K562 (cell line): ENCODE data around the gene HMGCL. TPM values are rescaled to one million over a fixed set of nuclear protein-coding genes. Genes with fewer than 3 reads are reported as not detected.

ENCODE experiments used
- ARID2 ChIP-seq: fragments of 450-650 bp; IDR thresholded peaks from 2 replicates; pipeline ENCODE4 v1.6.1; 2017; ENCODE audit warnings: antibody characterized with exemption, mild to moderate bottlenecking
- ATF7 ChIP-seq: fragments of 450-650 bp; IDR thresholded peaks from 2 replicates; pipeline ENCODE4 v1.7.1; 2014; ENCODE audit warnings: mild to moderate bottlenecking, moderate library complexity
- BHLHE40 ChIP-seq: IDR thresholded peaks from 2 replicates; pipeline ENCODE4 v1.6.1; 2011; ENCODE audit warnings: low read length, improper control_type of control experiment
- CBFA2T3 ChIP-seq: fragments of 450-650 bp; IDR thresholded peaks from 2 replicates; pipeline ENCODE4 v1.6.1; 2017
- CREM ChIP-seq: IDR thresholded peaks from 2 replicates; pipeline ENCODE4 v1.6.1; 2014; ENCODE audit warnings: antibody characterized with exemption, low read depth
- CSDE1 ChIP-seq, 2 experiments: fragments of 450-650 bp; IDR thresholded peaks; 2 replicates each; pipeline ENCODE4 v1.6.1; 2016; ENCODE audit warnings: mild to moderate bottlenecking in 1 of 2
- ELF4 ChIP-seq: fragments of 450-650 bp; formaldehyde crosslinking; IDR thresholded peaks from 2 replicates; pipeline ENCODE4 v1.4.0; 2022; ENCODE audit warnings: missing genetic modification characterization
- HDAC1 ChIP-seq, 2 experiments: fragments of 450-650 bp; IDR thresholded peaks; 2 replicates each; pipeline ENCODE4 v1.6.1; 2016 to 2017; ENCODE audit warnings: inconsistent platforms in 1 of 2, mild to moderate bottlenecking in 1 of 2, moderate library complexity in 1 of 2
- HMGN3 ChIP-seq: IDR thresholded peaks from 2 replicates; pipeline ENCODE4 v1.6.1; 2011; ENCODE audit warnings: borderline replicate concordance, low read depth, mild to moderate bottlenecking, mixed read lengths, low read length; ENCODE audit not compliant: insufficient read length; ENCODE audit errors: extremely low read depth
- KAT7 ChIP-seq: sonication (generic); formaldehyde crosslinking; IDR thresholded peaks from 2 replicates; pipeline ENCODE4 v1.8.0; 2022; ENCODE audit warnings: missing genetic modification reagents, mild to moderate bottlenecking, borderline replicate concordance
- MTA1 ChIP-seq: fragments of 450-650 bp; IDR thresholded peaks from 2 replicates; pipeline ENCODE4 v1.6.1; 2017; ENCODE audit warnings: borderline replicate concordance
- MTA2 ChIP-seq: fragments of 450-650 bp; IDR thresholded peaks from 2 replicates; pipeline ENCODE4 v1.6.1; 2016; ENCODE audit warnings: low read depth
- NBN ChIP-seq: fragments of 450-650 bp; IDR thresholded peaks from 2 replicates; pipeline ENCODE4 v1.6.1; 2016; ENCODE audit warnings: low read depth, mild to moderate bottlenecking
- NCOR1 ChIP-seq: fragments of 450-650 bp; IDR thresholded peaks from 2 replicates; pipeline ENCODE4 v1.6.1; 2016; ENCODE audit warnings: mild to moderate bottlenecking, moderate library complexity
- RAD21 ChIP-seq, 2 experiments: fragments of 250-450 bp in 1 of 2; fragments of 450-650 bp in 1 of 2; sonication (Bioruptor Pico) in 1 of 2; formaldehyde crosslinking in 1 of 2; IDR thresholded peaks in 1 of 2; conservative IDR thresholded peaks in 1 of 2; 2 replicates each; pipeline versions ENCODE4 v1.4.0 to v1.8.0; 2020 to 2022; ENCODE audit warnings: mild to moderate bottlenecking in 2 of 2, moderate library complexity in 1 of 2
- SIX5 ChIP-seq, 2 experiments: IDR thresholded peaks; 2 replicates each; pipeline ENCODE4 v1.6.1; 2011; ENCODE audit warnings: low read length in 2 of 2, borderline replicate concordance in 1 of 2, low read depth in 1 of 2, mild to moderate bottlenecking in 1 of 2, moderate library complexity in 1 of 2; ENCODE audit not compliant: insufficient read depth in 1 of 2
- STAT5A ChIP-seq: IDR thresholded peaks from 2 replicates; pipeline ENCODE4 v1.6.1; 2012; ENCODE audit warnings: low read length, inconsistent platforms, borderline replicate concordance
- TCF7 ChIP-seq: sonication (generic); IDR thresholded peaks from 2 replicates; pipeline ENCODE4 v1.6.1; 2016; ENCODE audit warnings: antibody characterized with exemption, borderline replicate concordance
- ZC3H8 ChIP-seq: fragments of 450-650 bp; IDR thresholded peaks from 2 replicates; pipeline ENCODE4 v1.6.1; 2017
- ZKSCAN1 ChIP-seq: fragments of 150-350 bp; IDR thresholded peaks from 2 replicates; pipeline ENCODE4 v1.6.1; 2016; ENCODE audit warnings: low read depth, low read length
- ZNF699 ChIP-seq: fragments of 250-450 bp; sonication (Bioruptor Pico); IDR thresholded peaks from 2 replicates; pipeline ENCODE4 v1.8.0; 2021; ENCODE audit warnings: mild to moderate bottlenecking, moderate library complexity; ENCODE audit not compliant: insufficient replicate concordance
- ZNF717 ChIP-seq: fragments of 250-450 bp; sonication (Bioruptor Pico); IDR thresholded peaks from 2 replicates; pipeline ENCODE4 v1.5.0; 2021
- polyA plus RNA-seq, 8 experiments: library from polyadenylated mRNA; depleted of rRNA in 4 of 8; stranded (reverse) in 5 of 8; unstranded in 3 of 8; fragments of >200 nt; fragmentation: Nextera tagmentation in 2 of 8; fragmentation: Illumina TruSeq in 1 of 8; extraction: Ambion mirVana in 2 of 8; extraction: Trizol in 1 of 8; gene quantifications; 2 replicates each; pipeline versions ENCODE4 v1.2.1 to v1.2.3, GENCODE V29; 2011 to 2014; ENCODE audit warnings: inconsistent platforms in 1 of 8, missing spikeins in 1 of 8
- total RNA-seq, 7 experiments: library from RNA; depleted of rRNA in 6 of 7; stranded (reverse); fragments of >200 nt in 6 of 7; fragmentation: Illumina TruSeq in 2 of 7; extraction: Trizol in 2 of 7; gene quantifications; 2 replicates each; pipeline versions ENCODE4 v1.2.1 to v1.2.3, GENCODE V29; 2011 to 2021; ENCODE audit warnings: low replicate concordance in 1 of 7
- TF ChIP-seq, protein P1 (sequence below): fragments of 450-650 bp; IDR thresholded peaks from 2 replicates; pipeline ENCODE4 v1.6.1; 2016
- TF ChIP-seq, protein P2 (sequence below): sonication (generic); formaldehyde crosslinking; IDR thresholded peaks from 2 replicates; pipeline ENCODE4 v1.8.1; 2023; ENCODE audit warnings: mild to moderate bottlenecking, missing genetic modification reagents
- TF ChIP-seq, protein P3 (sequence below): fragments of 450-650 bp; IDR thresholded peaks from 2 replicates; pipeline ENCODE4 v1.6.1; 2016; ENCODE audit warnings: borderline replicate concordance

HMGCL gene
- total and polyA plus RNA-seq, 9 of the 15 experiments (the other 6 are each of a cell fraction or from before 2014, with no cell fraction given), result 18.0 to 82.2 (median 24.2) TPM

DNA sequence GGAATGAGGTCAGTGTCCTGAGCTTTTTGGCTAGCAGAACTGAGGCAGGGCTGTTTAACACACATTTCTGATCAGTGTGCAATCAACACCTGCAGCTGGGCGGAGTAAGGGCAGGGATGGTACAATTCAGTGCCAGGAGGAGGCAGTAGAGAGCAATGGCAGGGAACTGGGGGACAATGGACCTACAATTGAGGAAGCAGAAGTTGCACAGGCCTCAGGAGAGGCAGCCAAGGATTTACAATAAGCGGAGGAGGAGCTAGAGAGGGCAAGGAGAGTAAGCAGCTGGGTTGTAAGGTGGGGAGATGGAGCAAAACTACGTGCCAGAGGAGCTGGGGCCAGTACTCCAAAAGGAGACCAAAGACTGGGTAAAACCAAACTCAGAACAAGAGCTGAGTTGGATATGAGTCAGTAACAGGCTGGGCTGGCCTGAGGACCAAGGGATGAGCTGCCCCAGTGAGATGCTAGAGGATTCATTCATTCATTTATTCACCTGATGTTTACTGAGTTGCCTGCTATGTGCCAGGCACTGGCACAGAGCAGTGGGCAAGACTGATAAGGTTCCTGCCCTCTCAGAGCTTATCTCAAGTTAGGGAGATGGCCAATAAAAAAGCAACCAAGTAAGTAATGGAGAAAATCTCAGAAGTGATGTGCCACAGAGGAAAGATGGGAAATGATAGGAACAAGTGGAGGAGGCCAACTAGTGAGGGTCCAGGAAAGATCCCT, 14.2 kb downstream of the HMGCL start (continued):
- TF ChIP-seq CBFA2T3, result 0 out of 2 replicates have a peak, but pooled peaks have one; percentile 11
- peak; percentile 74; the same call in 1 of the 2 replicates for TF ChIP-seq ZC3H8
- peak; percentile 78; the same call in 1 of the 2 replicates for TF ChIP-seq ELF4 (CRISPR knock-in tag)
- 0 out of 2 replicates have a peak, but pooled peaks have one; percentile 50 for TF ChIP-seq NBN
- 0 out of 2 replicates have a peak, but pooled peaks have one; percentile 11 for TF ChIP-seq MTA2
- no peak for TF ChIP-seq HMGN3
- TF ChIP-seq NCOR1, result 0 out of 2 replicates have a peak, but pooled peaks have one; percentile 8
- TF ChIP-seq, protein P1, sequence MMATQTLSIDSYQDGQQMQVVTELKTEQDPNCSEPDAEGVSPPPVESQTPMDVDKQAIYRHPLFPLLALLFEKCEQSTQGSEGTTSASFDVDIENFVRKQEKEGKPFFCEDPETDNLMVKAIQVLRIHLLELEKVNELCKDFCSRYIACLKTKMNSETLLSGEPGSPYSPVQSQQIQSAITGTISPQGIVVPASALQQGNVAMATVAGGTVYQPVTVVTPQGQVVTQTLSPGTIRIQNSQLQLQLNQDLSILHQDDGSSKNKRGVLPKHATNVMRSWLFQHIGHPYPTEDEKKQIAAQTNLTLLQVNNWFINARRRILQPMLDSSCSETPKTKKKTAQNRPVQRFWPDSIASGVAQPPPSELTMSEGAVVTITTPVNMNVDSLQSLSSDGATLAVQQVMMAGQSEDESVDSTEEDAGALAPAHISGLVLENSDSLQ, result peak; percentile 38; the same call in 1 of the 2 replicates
- TF ChIP-seq ZNF717 (CRISPR knock-in tag), result no peak
- TF ChIP-seq ZNF699 (CRISPR knock-in tag), result no peak
- TF ChIP-seq MTA1, result peak; percentile 61; the same call in 1 of the 2 replicates
- TF ChIP-seq STAT5A, result no peak
- TF ChIP-seq BHLHE40, result peak; percentile 67
- peak in 1 of 2 experiments; percentile 59; a peak in 1 of 4 replicates for TF ChIP-seq HDAC1 (IDR thresholded peaks at IDR 0.05)
- TF ChIP-seq, protein P2, sequence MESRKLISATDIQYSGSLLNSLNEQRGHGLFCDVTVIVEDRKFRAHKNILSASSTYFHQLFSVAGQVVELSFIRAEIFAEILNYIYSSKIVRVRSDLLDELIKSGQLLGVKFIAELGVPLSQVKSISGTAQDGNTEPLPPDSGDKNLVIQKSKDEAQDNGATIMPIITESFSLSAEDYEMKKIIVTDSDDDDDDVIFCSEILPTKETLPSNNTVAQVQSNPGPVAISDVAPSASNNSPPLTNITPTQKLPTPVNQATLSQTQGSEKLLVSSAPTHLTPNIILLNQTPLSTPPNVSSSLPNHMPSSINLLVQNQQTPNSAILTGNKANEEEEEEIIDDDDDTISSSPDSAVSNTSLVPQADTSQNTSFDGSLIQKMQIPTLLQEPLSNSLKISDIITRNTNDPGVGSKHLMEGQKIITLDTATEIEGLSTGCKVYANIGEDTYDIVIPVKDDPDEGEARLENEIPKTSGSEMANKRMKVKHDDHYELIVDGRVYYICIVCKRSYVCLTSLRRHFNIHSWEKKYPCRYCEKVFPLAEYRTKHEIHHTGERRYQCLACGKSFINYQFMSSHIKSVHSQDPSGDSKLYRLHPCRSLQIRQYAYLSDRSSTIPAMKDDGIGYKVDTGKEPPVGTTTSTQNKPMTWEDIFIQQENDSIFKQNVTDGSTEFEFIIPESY (CRISPR knock-in tag), result peak; percentile 65
- TF ChIP-seq SIX5 (IDR thresholded peaks at IDR 0.05; ENCODE audit: borderline replicate concordance in 1 of 2, insufficient read depth in 1 of 2, low read depth in 1 of 2, low read length in 2 of 2), result no peak
- TF ChIP-seq ZKSCAN1, result no peak
- peak; percentile 61; the same call in 1 of the 2 replicates for TF ChIP-seq CREM
- TF ChIP-seq RAD21 (CRISPR knock-in tag; conservative IDR thresholded peaks at IDR 0.05 in 1 of 2, IDR thresholded peaks at IDR 0.05 in 1 of 2), result peak; percentile 76 to 89
- 0 out of 2 replicates have a peak, but pooled peaks have one; percentile 25 for TF ChIP-seq TCF7
- no peak for TF ChIP-seq KAT7 (CRISPR knock-in tag)
- peak; percentile 77 for TF ChIP-seq ARID2
- TF ChIP-seq CSDE1 (IDR thresholded peaks at IDR 0.05), result no peak
- 0 out of 2 replicates have a peak, but pooled peaks have one; percentile 28 for TF ChIP-seq ATF7
- TF ChIP-seq, protein P3, sequence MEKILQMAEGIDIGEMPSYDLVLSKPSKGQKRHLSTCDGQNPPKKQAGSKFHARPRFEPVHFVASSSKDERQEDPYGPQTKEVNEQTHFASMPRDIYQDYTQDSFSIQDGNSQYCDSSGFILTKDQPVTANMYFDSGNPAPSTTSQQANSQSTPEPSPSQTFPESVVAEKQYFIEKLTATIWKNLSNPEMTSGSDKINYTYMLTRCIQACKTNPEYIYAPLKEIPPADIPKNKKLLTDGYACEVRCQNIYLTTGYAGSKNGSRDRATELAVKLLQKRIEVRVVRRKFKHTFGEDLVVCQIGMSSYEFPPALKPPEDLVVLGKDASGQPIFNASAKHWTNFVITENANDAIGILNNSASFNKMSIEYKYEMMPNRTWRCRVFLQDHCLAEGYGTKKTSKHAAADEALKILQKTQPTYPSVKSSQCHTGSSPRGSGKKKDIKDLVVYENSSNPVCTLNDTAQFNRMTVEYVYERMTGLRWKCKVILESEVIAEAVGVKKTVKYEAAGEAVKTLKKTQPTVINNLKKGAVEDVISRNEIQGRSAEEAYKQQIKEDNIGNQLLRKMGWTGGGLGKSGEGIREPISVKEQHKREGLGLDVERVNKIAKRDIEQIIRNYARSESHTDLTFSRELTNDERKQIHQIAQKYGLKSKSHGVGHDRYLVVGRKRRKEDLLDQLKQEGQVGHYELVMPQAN, result peak; percentile 47; the same call in 1 of the 2 replicates
